ENCODE measurements around the gene CRHR1.

GRCh38 chr17:45764479-45764878 is 19.6 kb upstream of the CRHR1 start:
- TF ChIP-seq CTCF (conservative IDR thresholded peaks at IDR 0.05): no peak
- TF ChIP-seq ZFX (IDR thresholded peaks at IDR 0.05): no peak

Data from C4-2B (cell line).